ENCODE data around the gene PLPPR2.

Gene PLPPR2

GRCh38 chr19:11361037-11361770 is 6.0 kb downstream of the PLPPR2 start:
- H3K4me1 ChIP-seq (ENCODE audit: control insufficient read depth, insufficient read depth, low read length): peaks cover 10% of the 10 kb centered on the region; the same call in 1 of the 2 replicates
- H3K36me3 ChIP-seq (ENCODE audit: control insufficient read depth, insufficient read depth, low read length): no peaks in the 10 kb centered on the region
- peaks cover 19% of the 10 kb centered on the region for H3K27me3 ChIP-seq (ENCODE audit: control insufficient read depth, insufficient read depth, low read length)
- peak overlapping the region; percentile 29; the same call in 1 of the 2 replicates for H3K9ac ChIP-seq (ENCODE audit: low read depth, low read length)
- H3K4me3 ChIP-seq (ENCODE audit: low read depth, low read length): peak overlapping the region; percentile 62
- H3K27ac ChIP-seq (ENCODE audit: low read depth, low read length): no peak overlapping the region
- no peaks in the 10 kb centered on the region for H3K9me3 ChIP-seq (ENCODE audit: control insufficient read depth, insufficient read depth, low read length)

GRCh38 chr19:11361771-11362731 is 6.8 kb downstream of the PLPPR2 start:
- no peak overlapping the region for H3K27ac ChIP-seq (ENCODE audit: low read depth, low read length)
- no peaks in the 10 kb centered on the region for H3K36me3 ChIP-seq (ENCODE audit: control insufficient read depth, insufficient read depth, low read length)
- peaks cover 11% of the 10 kb centered on the region for H3K27me3 ChIP-seq (ENCODE audit: control insufficient read depth, insufficient read depth, low read length)
- H3K4me1 ChIP-seq (ENCODE audit: control insufficient read depth, insufficient read depth, low read length): peaks cover 10% of the 10 kb centered on the region; the same call in 1 of the 2 replicates
- no peaks in the 10 kb centered on the region for H3K9me3 ChIP-seq (ENCODE audit: control insufficient read depth, insufficient read depth, low read length)
- peak overlapping the region; percentile 62 for H3K4me3 ChIP-seq (ENCODE audit: low read depth, low read length)
- H3K9ac ChIP-seq (ENCODE audit: low read depth, low read length): no peak overlapping the region

- Histone ChIP-seq H3K36me3 (ENCODE audit: control insufficient read depth, insufficient read depth, low read length) (peaks cover 8% of the 10 kb centered on the region), H3K4me3 (ENCODE audit: low read depth, low read length) (no peak overlapping the region), H3K27ac (ENCODE audit: low read depth, low read length) (no peak overlapping the region), H3K9me3 (ENCODE audit: control insufficient read depth, insufficient read depth, low read length) (no peaks in the 10 kb centered on the region), H3K9ac (ENCODE audit: low read depth, low read length) (no peak overlapping the region), H3K27me3 (ENCODE audit: control insufficient read depth, insufficient read depth, low read length) (peaks cover 9% of the 10 kb centered on the region), H3K4me1 (ENCODE audit: control insufficient read depth, insufficient read depth, low read length) (peaks cover 10% of the 10 kb centered on the region; the same call in 1 of the 2 replicates)
Observed at GRCh38 chr19:11363881-11364280, 8.6 kb downstream of the PLPPR2 start.

- Histone ChIP-seq H3K9me3 (ENCODE audit: control insufficient read depth, insufficient read depth, low read length) (no peaks in the 10 kb centered on the region), H3K36me3 (ENCODE audit: control insufficient read depth, insufficient read depth, low read length) (peaks cover 12% of the 10 kb centered on the region), H3K4me3 (ENCODE audit: low read depth, low read length) (no peak overlapping the region), H3K4me1 (ENCODE audit: control insufficient read depth, insufficient read depth, low read length) (peaks cover 10% of the 10 kb centered on the region; the same call in 1 of the 2 replicates), H3K27ac (ENCODE audit: low read depth, low read length) (no peak overlapping the region), H3K9ac (ENCODE audit: low read depth, low read length) (no peak overlapping the region), H3K27me3 (ENCODE audit: control insufficient read depth, insufficient read depth, low read length) (peaks cover 9% of the 10 kb centered on the region)
Observed at GRCh38 chr19:11364296-11364904, 9.2 kb downstream of the PLPPR2 start.

GRCh38 chr19:11364935-11365334 is 9.7 kb downstream of the PLPPR2 start:
- Histone ChIP-seq H3K9me3 (ENCODE audit: control insufficient read depth, insufficient read depth, low read length) (no peaks in the 10 kb centered on the region), H3K27ac (ENCODE audit: low read depth, low read length) (no peak overlapping the region), H3K4me1 (ENCODE audit: control insufficient read depth, insufficient read depth, low read length) (peaks cover 10% of the 10 kb centered on the region; the same call in 1 of the 2 replicates), H3K36me3 (ENCODE audit: control insufficient read depth, insufficient read depth, low read length) (peaks cover 12% of the 10 kb centered on the region), H3K4me3 (ENCODE audit: low read depth, low read length) (no peak overlapping the region), H3K27me3 (ENCODE audit: control insufficient read depth, insufficient read depth, low read length) (peaks cover 9% of the 10 kb centered on the region), H3K9ac (ENCODE audit: low read depth, low read length) (no peak overlapping the region)

GRCh38 chr19:11365557-11366117 is 10.4 kb downstream of the PLPPR2 start:
- Histone ChIP-seq H3K27me3 (ENCODE audit: control insufficient read depth, insufficient read depth, low read length) (peaks cover 5% of the 10 kb centered on the region), H3K9ac (ENCODE audit: low read depth, low read length) (no peak overlapping the region), H3K4me3 (ENCODE audit: low read depth, low read length) (no peak overlapping the region), H3K27ac (ENCODE audit: low read depth, low read length) (no peak overlapping the region), H3K4me1 (ENCODE audit: control insufficient read depth, insufficient read depth, low read length) (peaks cover 8% of the 10 kb centered on the region; the same call in 1 of the 2 replicates), H3K9me3 (ENCODE audit: control insufficient read depth, insufficient read depth, low read length) (no peaks in the 10 kb centered on the region), H3K36me3 (ENCODE audit: control insufficient read depth, insufficient read depth, low read length) (peaks cover 12% of the 10 kb centered on the region)

GRCh38 chr19:11367528-11367927 is 12.3 kb downstream of the PLPPR2 start:
- Histone ChIP-seq H3K27ac (ENCODE audit: low read depth, low read length) (no peak overlapping the region), H3K4me3 (ENCODE audit: low read depth, low read length) (no peak overlapping the region), H3K27me3 (ENCODE audit: control insufficient read depth, insufficient read depth, low read length) (no peaks in the 10 kb centered on the region), H3K9me3 (ENCODE audit: control insufficient read depth, insufficient read depth, low read length) (no peaks in the 10 kb centered on the region), H3K9ac (ENCODE audit: low read depth, low read length) (no peak overlapping the region), H3K4me1 (ENCODE audit: control insufficient read depth, insufficient read depth, low read length) (no peaks in the 10 kb centered on the region), H3K36me3 (ENCODE audit: control insufficient read depth, insufficient read depth, low read length) (peaks cover 12% of the 10 kb centered on the region)

GRCh38 chr19:11370744-11371143 is 15.5 kb downstream of the PLPPR2 start:
- Histone ChIP-seq H3K27ac (ENCODE audit: low read depth, low read length) (no peak overlapping the region), H3K36me3 (ENCODE audit: control insufficient read depth, insufficient read depth, low read length) (peaks cover 12% of the 10 kb centered on the region)

GRCh38 chr19:11373166-11373884 is 18.1 kb downstream of the PLPPR2 start:
- no peak overlapping the region for H3K4me3 ChIP-seq (ENCODE audit: low read depth, low read length)
- H3K36me3 ChIP-seq (ENCODE audit: control insufficient read depth, insufficient read depth, low read length): peaks cover 20% of the 10 kb centered on the region
- peaks cover 8% of the 10 kb centered on the region for H3K4me1 ChIP-seq (ENCODE audit: control insufficient read depth, insufficient read depth, low read length)
- no peaks in the 10 kb centered on the region for H3K9me3 ChIP-seq (ENCODE audit: control insufficient read depth, insufficient read depth, low read length)
- no peak overlapping the region for H3K9ac ChIP-seq (ENCODE audit: low read depth, low read length)
- no peaks in the 10 kb centered on the region for H3K27me3 ChIP-seq (ENCODE audit: control insufficient read depth, insufficient read depth, low read length)
- no peak overlapping the region for H3K27ac ChIP-seq (ENCODE audit: low read depth, low read length)

More at GRCh38 chr19:11370744-11371143, 15.5 kb downstream of the PLPPR2 start:
- Histone ChIP-seq H3K9me3 (ENCODE audit: control insufficient read depth, insufficient read depth, low read length) (no peaks in the 10 kb centered on the region), H3K27me3 (ENCODE audit: control insufficient read depth, insufficient read depth, low read length) (no peaks in the 10 kb centered on the region), H3K4me3 (ENCODE audit: low read depth, low read length) (no peak overlapping the region), H3K4me1 (ENCODE audit: control insufficient read depth, insufficient read depth, low read length) (peaks cover 8% of the 10 kb centered on the region), H3K9ac (ENCODE audit: low read depth, low read length) (no peak overlapping the region)

GRCh38 chr19:11373885-11374432 is 18.7 kb downstream of the PLPPR2 start:
- no peak overlapping the region for H3K9ac ChIP-seq (ENCODE audit: low read depth, low read length)
- peak overlapping the region; percentile 84 for H3K4me3 ChIP-seq (ENCODE audit: low read depth, low read length)
- no peaks in the 10 kb centered on the region for H3K27me3 ChIP-seq (ENCODE audit: control insufficient read depth, insufficient read depth, low read length)
- H3K4me1 ChIP-seq (ENCODE audit: control insufficient read depth, insufficient read depth, low read length): peaks cover 8% of the 10 kb centered on the region
- no peaks in the 10 kb centered on the region for H3K9me3 ChIP-seq (ENCODE audit: control insufficient read depth, insufficient read depth, low read length)
- peak overlapping the region; percentile 97 for H3K27ac ChIP-seq (ENCODE audit: low read depth, low read length)
- H3K36me3 ChIP-seq (ENCODE audit: control insufficient read depth, insufficient read depth, low read length): peaks cover 17% of the 10 kb centered on the region

Data from HUES48 (cell line).